Heart right ventricle (tissue), 16 donors: ENCODE results near the gene CMBL. TPM values are rescaled to one million over a fixed set of nuclear protein-coding genes. Genes with fewer than 3 reads are reported as not detected.
A peak's percentile ranks its signal among the peaks of the same experiment; 100 is the strongest.

Experiments used
- ATAC-seq, 8 donors: fragments of 200-7000 bp; cut with Tn5 transposase; one replicate each; pipeline ENCODE4 v1.9.1; 2020; ENCODE audit warnings: mild to moderate bottlenecking in 8 of 8, moderate library complexity in 8 of 8, moderate number of reproducible peaks in 1 of 8
- DNase-seq, 2 donors: peaks; one replicate each; pipeline ENCODE4 v3.0.0-alpha.2; 2020
- H3K27ac ChIP-seq, 10 donors: fragments of 200-600 bp; sonication (generic) in 2 of 10; one replicate each; pipeline versions ENCODE4 v1.5.0 to v1.8.0; 2020 to 2022; ENCODE audit warnings: mild to moderate bottlenecking in 3 of 10
- H3K27me3 ChIP-seq, 7 donors: fragments of 200-600 bp; one replicate each; pipeline ENCODE4 v1.8.0; 2021 to 2022; ENCODE audit warnings: mild to moderate bottlenecking in 2 of 7
- H3K36me3 ChIP-seq, 9 donors: fragments of 200-600 bp; sonication (generic) in 1 of 9; one replicate each; pipeline versions ENCODE4 v1.5.0 to v1.8.0; 2020 to 2022; ENCODE audit warnings: mild to moderate bottlenecking in 2 of 9
- H3K4me1 ChIP-seq, 9 donors: fragments of 200-600 bp; sonication (generic) in 1 of 9; one replicate each; pipeline versions ENCODE4 v1.5.0 to v1.8.0; 2020 to 2022; ENCODE audit warnings: mild to moderate bottlenecking in 4 of 9
- H3K4me3 ChIP-seq, 10 donors: fragments of 200-600 bp; sonication (generic) in 2 of 10; one replicate each; pipeline versions ENCODE4 v1.5.0 to v1.8.0; 2020 to 2022; ENCODE audit warnings: mild to moderate bottlenecking in 7 of 10, moderate library complexity in 2 of 10
- H3K9me3 ChIP-seq, 11 donors: fragments of 200-600 bp in 10 of 11; sonication (generic) in 2 of 11; one replicate each; pipeline versions ENCODE4 v1.5.0 to v1.8.0; 2013 to 2022; ENCODE audit warnings: mild to moderate bottlenecking in 2 of 11, control low read depth in 1 of 11, moderate library complexity in 1 of 11
- WGBS, 2 donors: extraction: QIAGEN DNeasy Blood & Tissue Kit; methylation state at CpG; one replicate each; pipeline ENCODE4 v1.1.7; 2013; ENCODE audit warnings: inconsistent platforms in 1 of 2; 5-methylcytosine and 5-hydroxymethylcytosine counted together
- intact Hi-C, 10 donors: fragments of 100-400 bp; cut with DNase I; formaldehyde crosslinking; loops; one replicate each; pipeline versions ENCODE4 v1.11.1 to v1.14.2; 2022
- polyA plus RNA-seq, 2 donors: library from polyadenylated mRNA; stranded (reverse); fragments of 200-250 nt; gene quantifications; one replicate each; pipeline ENCODE4 v1.2.3, GENCODE V29; 2013
- total RNA-seq, 10 donors: library from RNA; stranded (reverse); fragmentation: NEBNext Ultra II Directional in 3 of 10; extraction: Animal tissue kit (Norgen Biotek cat#: 25700) in 3 of 10; gene quantifications; one replicate each; pipeline versions ENCODE4 v1.2.1 to v1.2.4, GENCODE V29; 2021 to 2023
- TF ChIP-seq, protein P1 (sequence below), 9 donors: fragments of 200-600 bp; sonication (generic) in 2 of 9; IDR thresholded peaks; one replicate each; pipeline versions ENCODE4 v1.5.0 to v1.8.0; 2021 to 2022; ENCODE audit warnings: antibody characterized with exemption in 9 of 9, mild to moderate bottlenecking in 5 of 9, moderate library complexity in 1 of 9
- donor health status: Arrhythmogenic right ventricular cardiomyopathy.
- donor health status: ischemic (EF 13 %, LVEDD 7.1; RV severe dilation, severe dysfunction).
- donor health status: healthy with polysubstance abuse.
- donor health status: DM: no; HTN: yes; CAD: no.
- donor health status: DM: no; HTN: no; CAD: no.
- donor health status: ischemic (EF 25% LVEDD 6.9; RV normal size, moderate dysfunction).
- donor health status: ischemic (EF 25% LVEDD 5.7; RV mildly dilated, moderate dysfunction).
- donor health status: healthy.
- donor health status: DM: yes; HTN: yes; CAD: no.
- donor health status: Ischemic cardiomyopathy.
- donor health status: ischemic (EF 35%, LVEDD 5.7; RV mildly dilated, moderate dysfunction).
- donor health status: nonischemic (EF 11% LVEDD 7.7; RV severe dilation, severe dysfunction).
- donor health status: DM: yes; HTN: yes; CAD: no.
- donor health status: PGD.
- donor health status: ischemic (EF 29% LVEDD 5.4; RV normal size, mild dysfunction).
- donor health status: nonischemic (EF 23%, LVEDD 6.1; RV moderate dilation, normal function).

The CMBL gene
- total and polyA plus RNA-seq, 12 donors, result 12.0 to 53.4 (median 40.7) TPM

DNA sequence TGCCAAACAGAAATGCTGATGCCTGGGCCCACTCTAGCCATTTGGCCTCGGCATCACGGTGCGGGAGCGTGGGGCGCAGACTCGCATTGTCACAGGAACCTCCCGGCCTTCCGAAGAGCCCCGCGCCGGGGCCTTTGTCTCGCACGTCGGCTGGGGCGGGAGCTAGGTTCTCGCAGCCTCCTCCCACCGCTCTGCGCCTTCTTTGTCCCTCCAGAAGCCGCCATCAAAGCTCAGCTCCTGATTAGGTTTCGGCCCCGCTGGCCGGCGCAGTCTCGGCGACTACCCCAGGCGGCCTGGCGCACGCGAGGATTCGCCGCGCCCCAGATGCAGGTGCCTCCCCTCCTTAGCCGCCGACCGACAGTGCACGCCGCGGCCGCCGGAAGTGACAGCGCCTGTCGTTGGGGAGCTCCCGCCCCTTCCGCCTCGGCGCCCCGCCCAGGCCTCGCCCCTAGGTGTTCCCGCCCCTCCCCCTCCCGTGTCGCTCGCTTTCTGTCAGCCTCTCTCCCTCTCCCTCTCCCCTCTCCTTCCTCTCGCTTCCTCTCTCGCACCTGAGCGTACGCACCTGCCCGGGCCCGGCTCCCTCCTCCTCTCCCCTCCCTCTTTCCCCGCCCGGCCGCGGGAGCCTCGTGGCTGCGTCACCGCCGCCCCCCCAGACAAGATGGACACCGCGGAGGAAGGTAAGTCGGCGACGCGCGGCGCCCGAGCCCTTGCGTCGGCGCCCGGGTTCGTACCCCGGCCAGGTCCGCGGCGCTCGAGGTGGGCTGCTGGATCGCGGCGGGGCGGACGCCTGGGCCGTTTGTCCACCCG, 45.7 kb upstream of the CMBL start, which contains the start of gene MARCHF6:
Gene MARCHF6 (plus strand): TSS at position 455 of the 807 bp plus-strand sequence. CDS start 204 bp downstream, at position 659.
- H3K4me1 ChIP-seq, result peaks cover 0 to 58% (median 47%) of the 10 kb centered on the region in 9 donors

DNA sequence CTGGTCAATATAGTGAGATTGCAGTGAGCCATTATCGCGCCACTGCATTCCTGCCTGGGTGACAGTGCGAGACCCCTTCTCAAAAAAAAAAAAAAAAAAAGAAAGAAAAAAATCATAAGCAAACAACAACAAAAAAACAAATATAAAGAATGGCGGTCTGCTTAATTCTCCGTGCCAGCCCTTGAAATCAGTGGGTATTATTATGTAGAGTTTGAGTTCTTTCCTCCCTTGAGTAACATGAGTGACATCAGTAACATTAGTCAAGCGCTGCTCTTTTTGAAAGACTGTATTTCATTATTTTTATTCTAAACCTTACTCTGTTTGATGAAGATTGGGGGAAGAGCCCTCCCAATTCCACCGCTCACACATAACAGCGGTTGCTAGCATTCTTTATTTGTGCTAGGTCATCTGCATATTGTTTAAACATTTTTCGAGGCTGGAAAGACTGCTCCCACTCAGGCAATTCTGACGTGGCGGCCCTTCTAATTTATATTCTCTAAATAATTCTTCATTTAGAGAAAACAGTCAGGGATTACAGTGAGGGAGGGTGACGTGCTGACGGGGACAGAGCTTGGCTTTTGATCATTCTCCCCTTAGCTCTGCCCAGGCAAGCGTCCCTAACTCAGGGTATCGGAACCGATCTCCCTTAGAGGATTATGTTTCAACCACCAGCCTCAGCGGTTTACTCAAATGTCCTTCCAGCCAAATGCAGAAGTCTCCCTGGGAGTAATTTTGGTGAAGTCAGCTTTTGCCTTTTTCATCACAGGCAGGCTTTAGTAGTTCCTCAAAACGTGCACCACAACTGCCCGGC, 44.9 kb upstream of the CMBL start:
- intact Hi-C loops, result no loop called here
- Histone ChIP-seq H3K27me3 (no peaks in the 10 kb centered on the region), H3K9me3 (no peaks in the 10 kb centered on the region), H3K27ac (peak overlapping the region; percentile 94 to 99 (median 98)), H3K4me3 (peak overlapping the region; percentile 68 to 95 (median 91)), H3K4me1 (peaks cover 0 to 50% (median 41%) of the 10 kb centered on the region in 9 donors), H3K36me3 (no peaks in the 10 kb centered on the region)
- DNase-seq (no peak), ATAC-seq (peak in 7 of 8 donors; percentile 7 to 50 (median 41))
- TF ChIP-seq, protein P1, sequence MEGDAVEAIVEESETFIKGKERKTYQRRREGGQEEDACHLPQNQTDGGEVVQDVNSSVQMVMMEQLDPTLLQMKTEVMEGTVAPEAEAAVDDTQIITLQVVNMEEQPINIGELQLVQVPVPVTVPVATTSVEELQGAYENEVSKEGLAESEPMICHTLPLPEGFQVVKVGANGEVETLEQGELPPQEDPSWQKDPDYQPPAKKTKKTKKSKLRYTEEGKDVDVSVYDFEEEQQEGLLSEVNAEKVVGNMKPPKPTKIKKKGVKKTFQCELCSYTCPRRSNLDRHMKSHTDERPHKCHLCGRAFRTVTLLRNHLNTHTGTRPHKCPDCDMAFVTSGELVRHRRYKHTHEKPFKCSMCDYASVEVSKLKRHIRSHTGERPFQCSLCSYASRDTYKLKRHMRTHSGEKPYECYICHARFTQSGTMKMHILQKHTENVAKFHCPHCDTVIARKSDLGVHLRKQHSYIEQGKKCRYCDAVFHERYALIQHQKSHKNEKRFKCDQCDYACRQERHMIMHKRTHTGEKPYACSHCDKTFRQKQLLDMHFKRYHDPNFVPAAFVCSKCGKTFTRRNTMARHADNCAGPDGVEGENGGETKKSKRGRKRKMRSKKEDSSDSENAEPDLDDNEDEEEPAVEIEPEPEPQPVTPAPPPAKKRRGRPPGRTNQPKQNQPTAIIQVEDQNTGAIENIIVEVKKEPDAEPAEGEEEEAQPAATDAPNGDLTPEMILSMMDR (IDR thresholded peaks at IDR 0.05), result no peak
- 24 to 25% methylated on average over 19 of the region's 19 CpGs for WGBS, 2 donors

More for the DNA sequence above, 45.7 kb upstream of the CMBL start, which contains the start of gene MARCHF6:
- H3K9me3 ChIP-seq, result no peaks in the 10 kb centered on the region
- DNase-seq (peak; percentile 95 to 97), ATAC-seq (peak; percentile 97 to 98 (median 98))
- TF ChIP-seq, protein P1 (IDR thresholded peaks at IDR 0.05), result peak in 1 of 9 donors; percentile 18
- WGBS, 2 donors, result 0% methylated on average over 82 to 92 of the region's 92 CpGs
- H3K27ac ChIP-seq, result peak within 1 kb of the TSS; percentile 94 to 99 (median 98)
- H3K36me3 ChIP-seq, result no peaks in the 10 kb centered on the region
- H3K4me3 ChIP-seq, result peak within 1 kb of the TSS; percentile 68 to 95 (median 91)
- H3K27me3 ChIP-seq, result no peaks in the 10 kb centered on the region
- intact Hi-C loops, result no loop called here

DNA sequence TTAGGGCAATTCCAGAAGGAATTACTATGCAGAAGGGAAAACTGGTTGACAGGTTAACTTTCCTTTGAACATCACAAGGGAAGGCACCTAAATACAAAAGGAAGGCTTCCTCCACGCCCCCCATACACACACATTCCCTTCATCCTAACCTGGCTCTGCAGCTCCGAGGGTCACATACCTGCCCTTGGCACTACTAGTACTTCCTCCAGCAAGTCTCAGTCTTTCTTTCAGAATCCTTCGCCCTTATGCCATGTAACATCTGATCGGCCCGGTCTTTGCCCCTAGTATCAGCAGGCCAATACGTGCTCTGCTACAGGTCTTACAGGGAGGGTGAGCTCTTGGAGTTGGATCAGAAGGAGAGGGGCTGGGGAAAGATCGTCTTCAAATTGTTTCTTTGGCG, 44.2 kb upstream of the CMBL start:
- no peak overlapping the region for H3K4me3 ChIP-seq
- no peaks in the 10 kb centered on the region for H3K27me3 ChIP-seq
- ATAC-seq (no peak), DNase-seq (no peak)
- H3K4me1 ChIP-seq, result peaks cover 0 to 43% (median 35%) of the 10 kb centered on the region in 9 donors
- TF ChIP-seq, protein P1 (IDR thresholded peaks at IDR 0.05), result no peak
- 79 to 83% methylated on average over 8 of the region's 8 CpGs for WGBS, 2 donors
- peak overlapping the region in 8 of 10 donors; percentile 97 to 99 (median 99) for H3K27ac ChIP-seq
- intact Hi-C loops, result no loop called here
- H3K9me3 ChIP-seq, result no peaks in the 10 kb centered on the region
- H3K36me3 ChIP-seq, result no peaks in the 10 kb centered on the region
